Measurements from ENCODE around the gene SLC35E3.

Gene SLC35E3

GRCh38 chr12:68812553-68813241 lies 66.7 kb downstream of the SLC35E3 start:
- Histone ChIP-seq H3K27ac (replicated peaks; ENCODE audit: low read length) (no peak overlapping the region), H3K4me1 (ENCODE audit: control insufficient read depth in 2 of 2, insufficient read depth in 1 of 2, low read depth in 1 of 2, low read length in 2 of 2) (peaks cover 0 to 3% of the 10 kb centered on the region in 2 donors), H3K4me3 (ENCODE audit: low read length in 2 of 2) (peak overlapping the region in 1 of 2 donors; percentile 19), H3K9ac (ENCODE audit: low read depth, low read length, poor library complexity) (no peak overlapping the region), H3K4me2 (ENCODE audit: insufficient read depth, low read length, poor library complexity, severe bottlenecking) (no peak overlapping the region), H2AK5ac (ENCODE audit: low read depth, low read length) (no peak overlapping the region), H3K14ac (ENCODE audit: low read length) (no peak overlapping the region), H3K4ac (ENCODE audit: low read length) (no peak overlapping the region), H2BK5ac (ENCODE audit: low read length) (no peak overlapping the region), H4K91ac (ENCODE audit: low read depth, low read length, poor library complexity) (no peak overlapping the region), H3K36me3 (replicated peaks in 1 of 2; ENCODE audit: control insufficient read depth in 2 of 2, insufficient read depth in 2 of 2, low read length in 2 of 2) (peaks cover 0 to 85% of the 10 kb centered on the region in 2 donors), H2BK12ac (ENCODE audit: low read length) (no peak overlapping the region), H3K79me1 (ENCODE audit: low read depth, low read length) (peaks cover 2% of the 10 kb centered on the region), H3K18ac (ENCODE audit: low read length) (no peak overlapping the region), H2BK120ac (ENCODE audit: low read depth, low read length) (no peak overlapping the region), H3K27me3 (ENCODE audit: control insufficient read depth in 3 of 3, insufficient read depth in 3 of 3, low read depth in 1 of 3, low read length in 3 of 3) (no peaks in the 10 kb centered on the region), H3K9me3 (replicated peaks in 1 of 2; ENCODE audit: control insufficient read depth in 2 of 2, insufficient read depth in 1 of 2, low read depth in 1 of 2, low read length in 2 of 2) (peaks cover 0 to 5% of the 10 kb centered on the region in 2 donors), H4K8ac (ENCODE audit: low read depth, low read length) (no peak overlapping the region), H3K23ac (ENCODE audit: low read depth, low read length, poor library complexity) (no peak overlapping the region), H2BK15ac (ENCODE audit: low read length) (no peak overlapping the region), H2AFZ (ENCODE audit: low read length) (no peak overlapping the region)
- no CpG with 5 or more reads among the region's 1 CpG for WGBS, 2 donors (ENCODE audit: extremely low coverage in 2 of 2, insufficient read length in 2 of 2, insufficient replicate concordance in 1 of 2)
- DNase-seq (ENCODE audit: low spot score), result no peak

GRCh38 chr12:68813242-68813593 lies 67.2 kb downstream of the SLC35E3 start:
- Histone ChIP-seq H3K14ac (ENCODE audit: low read length) (no peak overlapping the region), H3K18ac (ENCODE audit: low read length) (no peak overlapping the region), H3K23ac (ENCODE audit: low read depth, low read length, poor library complexity) (no peak overlapping the region), H3K4me1 (ENCODE audit: control insufficient read depth in 2 of 2, insufficient read depth in 1 of 2, low read depth in 1 of 2, low read length in 2 of 2) (peaks cover 0 to 2% of the 10 kb centered on the region in 2 donors), H3K27ac (replicated peaks; ENCODE audit: low read length) (no peak overlapping the region), H3K4me3 (ENCODE audit: low read length in 2 of 2) (peak overlapping the region in 1 of 2 donors; percentile 19), H2BK5ac (ENCODE audit: low read length) (no peak overlapping the region), H3K4ac (ENCODE audit: low read length) (no peak overlapping the region), H2BK15ac (ENCODE audit: low read length) (no peak overlapping the region), H2AK5ac (ENCODE audit: low read depth, low read length) (no peak overlapping the region), H2BK120ac (ENCODE audit: low read depth, low read length) (no peak overlapping the region), H2AFZ (ENCODE audit: low read length) (no peak overlapping the region), H3K9me3 (replicated peaks in 1 of 2; ENCODE audit: control insufficient read depth in 2 of 2, insufficient read depth in 1 of 2, low read depth in 1 of 2, low read length in 2 of 2) (peaks cover 0 to 5% of the 10 kb centered on the region in 2 donors), H3K36me3 (replicated peaks in 1 of 2; ENCODE audit: control insufficient read depth in 2 of 2, insufficient read depth in 2 of 2, low read length in 2 of 2) (peaks cover 0 to 90% of the 10 kb centered on the region in 2 donors), H2BK12ac (ENCODE audit: low read length) (no peak overlapping the region), H4K91ac (ENCODE audit: low read depth, low read length, poor library complexity) (no peak overlapping the region), H4K8ac (ENCODE audit: low read depth, low read length) (no peak overlapping the region), H3K79me1 (ENCODE audit: low read depth, low read length) (peaks cover 2% of the 10 kb centered on the region), H3K27me3 (ENCODE audit: control insufficient read depth in 3 of 3, insufficient read depth in 3 of 3, low read depth in 1 of 3, low read length in 3 of 3) (no peaks in the 10 kb centered on the region), H3K4me2 (ENCODE audit: insufficient read depth, low read length, poor library complexity, severe bottlenecking) (no peak overlapping the region), H3K9ac (ENCODE audit: low read depth, low read length, poor library complexity) (no peak overlapping the region)
- DNase-seq (ENCODE audit: low spot score), result no peak
- WGBS, 2 donors (ENCODE audit: extremely low coverage in 2 of 2, insufficient read length in 2 of 2, insufficient replicate concordance in 1 of 2), result no CpG with 5 or more reads among the region's 2 CpGs

DNA sequence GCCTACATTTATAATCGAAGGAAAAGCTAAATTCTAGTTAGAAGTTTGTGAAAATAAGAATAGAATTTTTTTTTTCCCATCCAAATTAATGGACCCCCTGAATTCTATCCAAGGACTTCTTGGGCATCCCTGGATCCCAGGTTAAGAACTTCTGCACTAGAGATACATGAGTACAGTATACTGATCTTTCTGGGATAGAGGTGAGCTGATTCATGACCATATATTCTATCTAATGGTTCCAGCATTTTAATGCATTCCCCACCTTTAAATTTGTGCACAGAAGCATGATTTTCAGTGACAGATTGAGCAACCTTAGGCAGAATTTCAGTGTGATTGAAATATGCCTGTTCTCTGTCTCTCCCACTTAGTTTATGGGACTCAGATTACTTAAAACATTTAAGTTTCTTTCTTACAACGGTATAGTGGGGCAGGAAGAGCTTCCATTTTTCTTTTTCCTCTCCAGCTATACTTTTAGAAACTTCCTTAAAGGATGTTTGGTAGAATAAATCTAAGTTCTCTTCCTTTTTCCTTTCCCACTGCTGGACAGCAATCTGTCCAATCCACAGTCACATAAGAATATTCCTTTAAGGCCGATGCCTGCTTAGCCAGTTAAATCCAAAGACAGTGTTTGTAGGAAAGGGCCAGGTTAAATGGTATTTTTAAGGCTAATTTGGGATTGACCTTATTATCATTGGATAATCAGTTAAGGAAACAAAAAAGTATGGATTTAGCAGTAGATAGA lies 68.7 kb downstream of the SLC35E3 start:
- no peak overlapping the region for H2BK5ac ChIP-seq (ENCODE audit: low read length)
- H4K91ac ChIP-seq (ENCODE audit: low read depth, low read length, poor library complexity), result no peak overlapping the region
- peaks cover 0 to 2% of the 10 kb centered on the region in 2 donors for H3K9me3 ChIP-seq (replicated peaks in 1 of 2; ENCODE audit: control insufficient read depth in 2 of 2, insufficient read depth in 1 of 2, low read depth in 1 of 2, low read length in 2 of 2)
- H3K23ac ChIP-seq (ENCODE audit: low read depth, low read length, poor library complexity), result no peak overlapping the region
- H2AK5ac ChIP-seq (ENCODE audit: low read depth, low read length), result no peak overlapping the region
- no peaks in the 10 kb centered on the region for H3K4me1 ChIP-seq (ENCODE audit: control insufficient read depth in 2 of 2, insufficient read depth in 1 of 2, low read depth in 1 of 2, low read length in 2 of 2)
- no peak overlapping the region for H3K27ac ChIP-seq (replicated peaks; ENCODE audit: low read length)
- H3K36me3 ChIP-seq (replicated peaks in 1 of 2; ENCODE audit: control insufficient read depth in 2 of 2, insufficient read depth in 2 of 2, low read length in 2 of 2), result peaks cover 2 to 99% of the 10 kb centered on the region in 2 donors
- no CpG with 5 or more reads among the region's 3 CpGs for WGBS, 2 donors (ENCODE audit: extremely low coverage in 2 of 2, insufficient read length in 2 of 2, insufficient replicate concordance in 1 of 2)
- DNase-seq (ENCODE audit: low spot score), result no peak
- no peak overlapping the region for H2BK12ac ChIP-seq (ENCODE audit: low read length)
- H3K79me1 ChIP-seq (ENCODE audit: low read depth, low read length), result no peaks in the 10 kb centered on the region
- H3K9ac ChIP-seq (ENCODE audit: low read depth, low read length, poor library complexity), result no peak overlapping the region
- no peak overlapping the region for H3K14ac ChIP-seq (ENCODE audit: low read length)
- H4K8ac ChIP-seq (ENCODE audit: low read depth, low read length), result no peak overlapping the region
- no peaks in the 10 kb centered on the region for H3K27me3 ChIP-seq (ENCODE audit: control insufficient read depth in 3 of 3, insufficient read depth in 3 of 3, low read depth in 1 of 3, low read length in 3 of 3)
- no peak overlapping the region for H2BK15ac ChIP-seq (ENCODE audit: low read length)
- no peak overlapping the region for H2AFZ ChIP-seq (ENCODE audit: low read length)
- no peak overlapping the region for H3K18ac ChIP-seq (ENCODE audit: low read length)
- no peak overlapping the region for H3K4me3 ChIP-seq (ENCODE audit: low read length in 2 of 2)
- H2BK120ac ChIP-seq (ENCODE audit: low read depth, low read length), result no peak overlapping the region
- H3K4me2 ChIP-seq (ENCODE audit: insufficient read depth, low read length, poor library complexity, severe bottlenecking), result no peak overlapping the region
- no peak overlapping the region for H3K4ac ChIP-seq (ENCODE audit: low read length)

- Histone ChIP-seq H3K9ac (ENCODE audit: low read depth, low read length, poor library complexity) (no peak overlapping the region), H4K91ac (ENCODE audit: low read depth, low read length, poor library complexity) (no peak overlapping the region), H3K4me1 (ENCODE audit: control insufficient read depth in 2 of 2, insufficient read depth in 1 of 2, low read depth in 1 of 2, low read length in 2 of 2) (no peaks in the 10 kb centered on the region), H2BK12ac (ENCODE audit: low read length) (no peak overlapping the region), H2AK5ac (ENCODE audit: low read depth, low read length) (no peak overlapping the region), H3K23ac (ENCODE audit: low read depth, low read length, poor library complexity) (no peak overlapping the region), H3K27me3 (ENCODE audit: control insufficient read depth in 3 of 3, insufficient read depth in 3 of 3, low read depth in 1 of 3, low read length in 3 of 3) (no peaks in the 10 kb centered on the region), H3K79me1 (ENCODE audit: low read depth, low read length) (no peaks in the 10 kb centered on the region), H4K8ac (ENCODE audit: low read depth, low read length) (no peak overlapping the region), H2BK5ac (ENCODE audit: low read length) (no peak overlapping the region), H3K4me3 (ENCODE audit: low read length in 2 of 2) (no peak overlapping the region), H3K27ac (replicated peaks; ENCODE audit: low read length) (no peak overlapping the region), H2BK15ac (ENCODE audit: low read length) (no peak overlapping the region), H3K9me3 (replicated peaks in 1 of 2; ENCODE audit: control insufficient read depth in 2 of 2, insufficient read depth in 1 of 2, low read depth in 1 of 2, low read length in 2 of 2) (no peaks in the 10 kb centered on the region), H3K4me2 (ENCODE audit: insufficient read depth, low read length, poor library complexity, severe bottlenecking) (no peak overlapping the region), H3K14ac (ENCODE audit: low read length) (no peak overlapping the region), H2BK120ac (ENCODE audit: low read depth, low read length) (no peak overlapping the region), H2AFZ (ENCODE audit: low read length) (no peak overlapping the region), H3K4ac (ENCODE audit: low read length) (no peak overlapping the region), H3K18ac (ENCODE audit: low read length) (no peak overlapping the region), H3K36me3 (replicated peaks in 1 of 2; ENCODE audit: control insufficient read depth in 2 of 2, insufficient read depth in 2 of 2, low read length in 2 of 2) (peaks cover 2 to 99% of the 10 kb centered on the region in 2 donors)
- no CpG with 5 or more reads among the region's 5 CpGs for WGBS, 2 donors (ENCODE audit: extremely low coverage in 2 of 2, insufficient read length in 2 of 2, insufficient replicate concordance in 1 of 2)
- DNase-seq (ENCODE audit: low spot score), result no peak
Observed at GRCh38 chr12:68815232-68815927, 69.4 kb downstream of the SLC35E3 start.

Data from neuronal stem cell (in vitro differentiated cells).